Hematopoietic multipotent progenitor cell treated with erythropoietin and hydrocortisone succinate and interleukin-3 and kit ligand, for 15 days (in vitro differentiated cells): ENCODE results near the gene MSMB.
"Not testable (repeated sequence)": the region's sequence is repeated elsewhere in the genome, so short reads cannot be mapped to it uniquely, and the experiment has no call there.

Experiments
- DNase-seq: peaks from one replicate; pipeline ENCODE4 v3.0.0-alpha.2; 2015; ENCODE audit warnings: low spot score

Gene MSMB

DNA sequence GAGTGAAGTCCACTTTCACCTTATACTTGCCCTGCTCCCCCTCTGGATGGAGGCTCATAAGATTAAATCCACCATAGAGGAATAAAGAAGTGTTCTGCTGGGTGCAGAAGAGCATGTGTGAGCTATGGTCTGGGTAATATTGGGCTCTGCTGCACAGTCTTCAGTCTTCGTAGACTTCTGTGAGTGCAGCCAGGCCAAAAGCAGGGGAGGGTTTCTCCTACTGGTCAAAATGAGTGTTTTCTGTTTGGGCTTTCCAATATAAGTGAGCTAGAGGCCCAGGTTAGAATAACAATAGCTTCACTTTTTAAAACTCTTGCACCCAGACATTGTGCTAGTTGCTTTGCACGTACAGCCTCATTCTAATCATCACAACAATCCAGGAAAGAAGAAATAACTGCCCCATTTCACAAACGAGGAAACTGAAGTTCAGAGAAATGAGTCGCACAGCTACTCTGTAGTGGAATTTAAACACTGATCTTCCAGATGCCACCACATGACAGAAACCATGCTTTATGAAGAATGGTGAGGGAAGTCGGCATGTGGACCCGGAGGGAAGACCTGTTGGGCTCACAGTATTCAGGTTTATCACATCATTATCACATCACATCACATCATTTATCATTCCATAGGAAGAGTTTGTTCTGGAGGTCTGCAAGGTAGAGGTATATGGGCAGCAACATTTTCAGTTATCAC is 23.8 kb upstream of the MSMB start:
- DNase-seq, result no peak

GRCh38 chr10:46068905-46069304 is 22.8 kb upstream of the MSMB start:
- no peak for DNase-seq

DNA sequence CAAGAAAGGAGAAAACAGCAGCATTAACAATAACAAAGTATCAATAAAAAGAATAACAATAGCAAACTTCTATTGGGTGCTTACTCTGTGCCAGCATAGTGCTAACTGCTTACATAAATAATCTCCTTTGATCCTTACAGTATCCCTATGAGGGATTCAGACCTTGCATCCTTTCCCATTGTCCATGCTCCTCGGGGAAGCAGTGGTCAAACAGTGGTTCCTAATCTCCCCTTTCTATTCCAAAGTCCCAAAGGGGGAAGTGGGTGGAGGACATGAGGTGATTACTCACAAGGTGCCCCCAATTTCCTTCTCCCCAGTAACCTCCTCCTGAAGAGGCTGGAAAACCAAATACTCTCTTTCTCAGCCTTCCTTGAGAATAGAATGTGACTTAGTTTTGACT is 22.0 kb upstream of the MSMB start:
- DNase-seq, result no peak

DNA sequence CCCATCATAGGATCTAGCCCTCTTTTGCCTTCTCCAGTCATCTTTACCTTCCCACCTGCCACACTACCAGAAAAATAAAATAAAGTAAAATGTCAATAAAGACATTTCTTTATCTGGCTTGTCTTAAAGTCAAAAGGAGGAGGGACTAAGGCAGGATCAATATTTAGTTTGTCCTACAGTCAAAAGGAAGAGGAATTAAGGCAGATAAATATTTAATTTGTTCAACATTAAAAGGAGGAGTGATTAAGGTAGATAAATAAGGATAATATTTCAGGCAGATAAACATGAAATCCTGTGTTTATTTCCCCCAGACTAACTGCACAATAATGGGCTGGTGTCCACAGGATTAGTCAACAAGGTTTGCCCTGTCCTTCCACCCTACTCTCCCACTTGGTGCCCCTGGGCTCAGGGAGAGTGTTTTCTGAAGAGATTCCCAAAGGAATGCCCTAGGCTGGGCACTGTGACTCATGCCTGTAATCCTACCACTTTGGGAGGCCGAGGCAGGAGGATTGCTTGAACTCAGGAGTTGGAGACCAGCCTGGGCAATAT is 18.3 kb upstream of the MSMB start:
- DNase-seq, result no peak

GRCh38 chr10:46062723-46063428 is 16.8 kb upstream of the MSMB start:
- no peak for DNase-seq

- DNase-seq, result no peak
Measured at GRCh38 chr10:46060706-46061105, 14.6 kb upstream of the MSMB start.

DNA sequence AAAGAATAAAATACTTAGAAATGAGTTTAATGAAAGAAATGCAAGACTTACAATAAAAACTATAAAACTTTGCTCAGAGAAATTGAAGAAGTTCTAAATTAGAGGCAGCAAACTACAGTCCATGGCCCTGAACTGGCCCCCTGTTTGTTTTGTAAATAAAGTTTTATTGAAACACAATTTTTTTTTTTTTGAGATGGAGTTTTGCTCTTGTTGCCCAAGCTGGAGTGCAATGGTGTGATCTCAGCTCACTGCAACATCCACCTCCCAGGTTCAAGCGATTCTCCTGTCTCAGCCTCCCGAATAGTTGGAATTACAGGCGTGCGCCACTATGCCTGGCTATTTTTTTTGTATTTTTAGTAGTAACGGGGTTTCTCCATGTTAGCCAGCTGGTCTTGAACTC is 11.9 kb upstream of the MSMB start:
- DNase-seq, result not testable (repeated sequence)

DNA sequence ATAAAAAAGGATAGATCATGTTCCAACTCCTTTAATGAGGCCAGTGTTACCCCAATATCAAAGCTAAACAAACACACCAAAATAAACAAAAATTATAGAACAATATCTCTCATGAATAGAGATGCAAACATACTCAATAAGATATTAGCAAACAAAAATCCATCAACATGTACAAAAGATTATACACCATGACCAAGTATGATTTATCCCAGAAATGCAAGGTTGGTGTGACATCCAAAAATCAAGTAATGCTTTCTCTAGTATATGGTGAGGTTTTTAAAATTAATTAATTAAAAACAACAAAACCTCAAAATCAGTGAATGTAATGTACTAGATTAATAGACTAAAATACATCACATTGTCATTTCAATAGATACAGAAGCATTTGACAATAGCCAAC is 11.0 kb upstream of the MSMB start:
- DNase-seq, result no peak

GRCh38 chr10:46055771-46056170 is 9.7 kb upstream of the MSMB start:
- no peak for DNase-seq

GRCh38 chr10:46053534-46054434 is 7.7 kb upstream of the MSMB start:
- no peak for DNase-seq

- DNase-seq, result no peak
Measured at GRCh38 chr10:46052791-46053375, 6.8 kb upstream of the MSMB start.

DNA sequence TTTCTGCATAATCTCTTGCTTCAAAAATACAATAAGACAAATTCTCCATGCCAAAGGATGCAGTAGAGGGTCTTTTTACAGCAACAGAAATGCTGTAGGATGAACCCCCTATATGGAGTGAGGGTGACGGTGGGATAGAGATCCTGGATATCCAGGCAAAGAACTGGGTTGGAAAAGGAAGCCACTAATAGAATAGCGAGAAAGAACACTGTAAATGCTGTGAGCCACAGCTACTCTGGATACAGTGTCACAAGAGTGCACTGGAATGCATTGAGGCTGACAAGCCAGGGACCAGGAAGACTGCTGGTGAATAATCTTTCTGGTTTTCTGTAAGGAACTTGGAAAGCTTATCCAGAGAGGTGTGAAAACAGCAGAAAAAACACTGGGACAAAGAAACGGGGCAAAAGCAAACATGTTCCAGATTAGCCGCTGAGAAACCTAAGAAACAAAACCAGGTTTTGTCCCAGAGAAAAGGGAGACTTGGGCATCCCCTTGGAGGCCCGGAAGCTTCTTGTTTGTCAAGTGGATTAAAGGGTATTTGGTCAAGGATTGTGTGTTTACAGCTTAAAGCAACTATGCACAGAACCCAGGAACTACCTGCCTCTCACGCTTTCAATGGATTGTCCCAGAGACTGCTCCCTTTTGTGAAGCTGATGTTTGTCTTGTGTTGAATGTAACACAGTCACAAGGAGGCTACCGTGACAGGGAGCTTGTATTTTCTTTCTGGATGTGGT is 6.2 kb upstream of the MSMB start:
- no peak for DNase-seq

DNA sequence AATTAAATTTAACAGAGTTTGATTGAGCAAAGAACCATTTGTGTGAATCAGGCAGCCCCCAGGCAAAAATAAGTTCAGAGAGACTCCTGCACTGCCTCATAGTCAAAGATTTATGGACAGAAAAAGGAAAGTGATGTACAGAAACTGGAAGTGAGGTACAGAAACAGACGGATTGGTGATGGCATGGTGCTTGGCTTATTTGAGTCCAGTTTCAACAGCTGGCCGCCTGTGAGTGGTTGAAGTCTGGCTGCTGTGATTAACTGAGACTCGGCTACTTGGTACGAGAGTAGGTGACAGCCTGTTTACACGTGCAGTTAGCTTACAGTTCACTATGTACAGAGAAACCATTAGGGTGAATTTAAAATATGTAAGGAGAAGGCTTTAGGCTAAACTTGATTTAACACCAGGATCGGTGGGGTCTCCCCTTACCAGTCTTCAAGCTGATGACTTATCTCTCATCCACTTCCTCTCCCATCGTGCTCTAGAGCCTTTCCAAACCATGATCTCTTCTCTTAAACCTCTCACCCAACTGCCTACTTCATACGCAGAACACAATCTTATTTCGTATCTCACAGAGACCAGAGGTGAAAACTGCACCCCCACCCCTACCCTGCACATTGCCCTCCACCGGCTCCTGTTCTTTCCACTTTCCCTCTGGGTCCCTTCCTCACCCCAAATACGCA is 5.0 kb upstream of the MSMB start:
- DNase-seq, result peak; percentile 13

DNA sequence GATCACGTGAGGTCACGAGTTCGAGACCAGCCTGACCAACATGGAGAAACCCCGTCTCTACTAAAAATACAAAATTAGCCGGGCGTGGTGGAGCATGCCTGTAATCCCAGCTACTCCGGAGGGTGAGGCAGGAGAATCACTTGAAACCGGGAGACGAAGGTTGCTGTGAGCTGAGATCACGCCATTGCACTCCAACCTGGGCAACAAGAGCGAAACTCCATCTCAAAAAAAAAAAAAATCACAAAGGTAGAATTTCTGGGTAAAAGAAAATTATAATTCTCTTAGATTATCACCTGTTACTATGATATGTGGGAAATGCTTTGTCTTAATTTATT is 3.4 kb upstream of the MSMB start:
- not testable (repeated sequence) for DNase-seq

- no peak for DNase-seq
Measured at GRCh38 chr10:46048152-46048551, 2.1 kb upstream of the MSMB start.

- DNase-seq, result no peak
Measured at GRCh38 chr10:46042527-46042926, 3.5 kb downstream of the MSMB start.

GRCh38 chr10:46040004-46040403 is 6.1 kb downstream of the MSMB start:
- no peak for DNase-seq

DNA sequence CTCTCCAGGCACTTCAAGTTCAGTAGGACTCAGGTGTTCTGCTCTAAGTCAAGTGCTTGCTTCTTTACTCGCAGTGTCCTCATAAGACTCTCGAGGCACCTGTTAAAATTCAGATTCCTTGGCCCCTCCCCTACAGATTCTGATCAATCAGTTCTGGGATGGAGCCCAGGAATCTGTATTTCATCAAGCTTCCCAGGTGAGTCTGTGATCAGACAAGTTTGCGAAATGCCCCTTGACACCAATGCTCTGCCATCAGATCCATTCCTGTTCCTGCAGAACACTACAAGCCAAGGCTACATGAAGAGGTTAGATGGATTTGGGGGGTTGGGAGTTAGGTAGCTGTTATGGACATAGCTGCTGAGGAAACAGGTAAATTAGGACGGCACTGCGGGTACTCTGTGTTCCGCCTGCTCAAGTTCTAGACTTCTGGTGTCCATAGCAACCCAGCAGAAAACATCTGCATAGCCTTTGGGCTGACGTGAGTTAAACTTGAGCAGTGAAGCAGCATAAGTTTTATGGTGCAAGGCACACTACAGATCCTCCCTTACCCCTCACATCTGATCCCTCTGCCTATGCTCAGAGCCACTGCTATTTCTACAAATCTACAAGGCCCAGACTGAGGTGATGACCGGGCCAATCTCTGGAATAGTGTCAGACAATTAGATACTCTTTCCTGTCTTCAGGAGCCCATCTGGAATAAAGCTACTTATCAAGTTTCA is 8.8 kb downstream of the MSMB start:
- no peak for DNase-seq

GRCh38 chr10:46035923-46036849 is 9.9 kb downstream of the MSMB start:
- DNase-seq, result no peak
